GM18507 (cell line): ENCODE data around the gene ABCE1.

Experiments
- DNase-seq: peaks from one replicate; pipeline ENCODE4 v3.0.0; 2011; ENCODE audit warnings: low read depth; ENCODE audit not compliant: insufficient read length; ENCODE audit errors: extremely low spot score
- FAIRE-seq: peaks from 2 replicates; lab custom pipeline; 2011; peaks lifted over from hg19 to GRCh38; lab: Jason Lieb, UNC

Gene ABCE1

DNA sequence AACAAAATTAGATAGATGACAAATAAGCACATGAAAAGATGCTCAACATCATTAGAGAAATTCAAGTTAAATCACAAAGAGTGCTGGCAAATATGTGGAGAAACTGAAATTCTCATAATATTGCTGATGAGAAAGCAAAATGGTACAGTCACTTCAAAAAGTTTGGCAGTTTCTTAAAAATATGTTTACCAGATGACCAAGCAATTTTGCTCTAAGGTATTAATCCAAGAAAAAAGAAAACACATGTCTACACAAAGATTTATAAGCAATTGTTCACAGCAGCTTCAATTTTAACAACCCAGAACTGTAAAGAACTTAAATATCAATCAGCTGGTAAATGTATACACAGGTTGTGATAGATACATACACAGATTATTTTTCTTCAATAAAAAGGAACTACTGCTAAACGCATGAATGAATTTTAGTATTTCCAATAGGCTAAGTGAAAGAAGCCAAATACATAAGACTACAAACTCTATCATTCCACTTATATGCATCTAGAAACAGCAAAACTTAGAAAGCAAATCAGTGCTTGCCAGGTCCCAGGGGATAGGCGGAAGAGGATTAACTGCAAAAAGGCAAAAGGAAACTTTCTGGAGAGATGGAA, 70.6 kb downstream of the ABCE1 start:
- peak; percentile 12 for FAIRE-seq
- no peak for DNase-seq

DNA sequence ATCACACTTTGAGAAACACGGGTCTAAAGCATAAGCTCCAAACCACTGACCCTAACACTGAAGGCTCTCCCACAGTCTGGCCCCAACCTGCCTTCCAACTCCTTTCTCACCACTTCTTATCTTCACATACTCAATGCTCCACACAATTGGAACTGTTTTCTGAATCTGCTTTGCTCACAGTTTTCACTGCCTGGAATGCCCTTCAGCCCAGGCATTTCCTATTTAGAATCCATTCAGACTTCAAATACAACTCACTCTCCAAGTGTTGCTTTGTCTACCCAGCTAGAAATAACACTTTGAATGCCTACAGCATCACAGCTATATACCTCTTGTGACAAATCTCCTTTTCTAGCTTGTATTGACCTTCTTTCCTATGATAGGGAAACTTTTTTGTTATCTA, 72.1 kb downstream of the ABCE1 start:
- no peak for FAIRE-seq
- DNase-seq, result no peak

DNA sequence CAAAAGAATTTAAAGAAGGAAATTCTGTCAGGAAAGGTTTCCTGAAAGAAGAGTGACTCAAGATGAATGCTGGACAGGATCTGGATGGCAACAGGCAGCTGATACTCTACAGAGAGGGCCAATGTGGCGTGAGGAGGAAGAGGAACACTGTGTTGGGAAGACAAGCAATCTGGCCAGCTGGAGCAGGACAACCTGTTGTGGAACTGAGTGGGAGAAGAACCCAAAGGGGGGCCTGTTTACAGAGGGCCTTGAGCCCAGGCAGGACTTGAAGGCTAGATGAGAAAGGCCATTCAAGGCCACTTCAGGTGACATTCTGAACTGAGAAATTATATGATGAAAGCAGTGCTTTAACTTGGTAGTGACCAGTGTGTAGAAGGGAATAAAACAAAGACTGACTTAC, 73.8 kb downstream of the ABCE1 start:
- FAIRE-seq, result no peak
- DNase-seq, result no peak

DNA sequence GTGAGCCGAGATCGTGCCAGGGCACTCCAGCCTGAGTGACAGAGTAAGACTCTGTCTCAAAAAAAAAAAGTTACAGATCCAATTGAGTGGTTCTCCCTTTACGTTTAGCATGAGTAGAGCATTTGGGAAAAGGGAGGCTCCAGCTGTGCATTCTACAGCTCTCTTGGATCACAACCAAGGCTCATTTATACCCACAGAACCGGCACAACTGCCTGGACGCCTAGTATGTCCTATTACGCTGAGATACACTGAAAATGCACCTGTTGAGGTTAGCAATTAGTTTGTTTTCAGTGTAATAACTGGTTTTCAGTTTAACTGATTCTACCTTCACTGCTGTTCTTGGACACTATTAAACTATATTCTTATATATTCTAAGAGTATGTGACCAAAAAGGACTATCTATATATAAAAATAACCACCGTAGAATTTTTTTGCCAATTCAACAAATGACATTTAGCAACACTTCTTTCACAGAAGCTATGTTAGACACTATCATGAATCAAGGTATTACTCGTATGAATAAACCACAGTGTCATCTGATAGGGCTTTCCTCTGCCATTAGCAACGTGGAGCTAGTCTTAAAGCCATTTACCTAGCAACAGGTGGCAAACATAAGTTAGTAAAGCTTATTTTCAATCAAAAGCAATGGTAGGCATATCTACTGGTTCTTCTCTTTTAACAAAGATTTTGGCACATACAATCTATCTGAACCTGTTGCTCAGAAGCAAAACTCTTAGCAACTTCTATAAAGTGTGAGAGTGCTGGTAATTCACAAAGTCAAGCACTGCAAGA, 78.7 kb downstream of the ABCE1 start:
- DNase-seq (no peak), FAIRE-seq (no peak)

DNA sequence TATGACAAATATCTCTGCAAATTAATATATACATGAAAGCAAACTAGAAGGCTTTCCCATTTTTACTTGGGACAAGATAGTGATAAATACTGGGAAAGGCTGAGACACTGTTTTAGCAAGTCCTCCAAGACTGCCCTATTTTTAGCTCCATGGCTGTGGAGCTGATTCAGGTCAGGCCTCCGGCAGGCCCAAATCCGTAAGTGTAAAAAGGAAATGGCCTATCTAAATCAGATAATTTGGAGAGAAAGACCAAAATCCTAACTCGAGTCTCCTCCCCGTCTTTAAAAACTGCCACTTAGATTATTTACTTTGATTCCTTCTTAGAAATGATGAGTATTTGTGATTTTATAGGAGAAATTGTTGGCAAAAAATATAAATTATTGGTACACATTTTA, 79.4 kb downstream of the ABCE1 start:
- FAIRE-seq (no peak), DNase-seq (no peak)

DNA sequence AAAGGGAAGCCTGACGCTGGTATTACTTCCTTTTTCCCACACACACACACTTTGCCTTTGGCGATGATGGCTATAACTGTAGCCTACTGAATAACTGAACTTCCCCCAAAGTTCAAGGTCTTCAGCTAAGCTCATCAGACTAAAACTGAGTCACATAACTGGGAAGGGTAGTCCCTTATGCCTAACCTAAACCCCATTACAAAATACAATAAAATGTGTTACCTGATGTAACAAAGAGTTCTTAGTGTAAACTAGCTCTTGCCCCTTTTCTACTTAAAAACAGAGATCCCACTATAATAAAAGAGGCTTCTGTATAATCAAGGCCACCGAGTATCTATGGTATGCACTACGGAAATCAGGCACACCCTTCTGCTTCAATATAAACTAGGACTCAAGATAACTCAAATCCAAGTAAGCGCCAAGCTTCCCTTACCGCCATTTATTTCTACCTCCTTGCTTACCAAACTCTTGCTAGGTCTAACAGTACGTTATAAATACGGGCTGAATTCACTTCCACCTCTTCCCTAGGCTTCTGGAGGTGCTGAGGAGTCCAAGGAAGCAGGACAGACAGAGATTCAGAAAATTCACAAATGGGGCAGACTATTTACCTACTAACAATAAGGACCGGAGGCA, 79.9 kb downstream of the ABCE1 start:
- peak; percentile 70 for FAIRE-seq

DNA sequence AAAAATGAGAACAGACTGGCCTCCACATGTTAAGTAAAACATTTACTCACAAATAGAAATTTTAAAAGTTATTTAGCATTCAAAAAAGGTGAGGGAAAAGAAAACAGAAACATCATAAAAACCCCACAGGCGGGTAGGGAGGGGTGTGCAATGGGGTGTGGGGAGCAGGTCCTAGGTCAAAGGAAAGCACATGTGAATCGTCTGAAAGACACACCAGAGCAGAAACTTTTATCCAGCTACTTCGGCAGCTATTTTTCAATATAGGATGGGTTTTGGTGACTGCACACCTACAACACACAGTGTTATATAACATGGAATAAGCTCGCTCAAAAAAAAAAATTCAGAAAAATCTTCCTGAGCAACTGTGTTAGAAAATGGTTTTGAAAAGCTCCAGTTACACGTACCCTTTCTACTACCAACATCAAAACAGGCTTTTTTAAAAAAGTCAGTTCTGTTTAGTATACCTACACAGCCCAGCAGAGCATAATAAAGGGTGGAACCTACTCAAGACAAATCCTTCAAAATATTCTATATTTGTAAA, 80.7 kb downstream of the ABCE1 start:
- FAIRE-seq (peak; percentile 62), DNase-seq (no peak)

More for the DNA sequence above, 79.9 kb downstream of the ABCE1 start:
- DNase-seq, result no peak
